GM21528 (cell line): Measurements from ENCODE around the gene SOX13.

ENCODE experiments used
- ATAC-seq: cut with Tn5 transposase; IDR thresholded peaks from one replicate; pipeline ENCODE4 v1.9.1; 2021; ENCODE audit warnings: mild to moderate bottlenecking, moderate library complexity; ENCODE audit not compliant: unreplicated experiment, low FRiP score

Gene SOX13

DNA sequence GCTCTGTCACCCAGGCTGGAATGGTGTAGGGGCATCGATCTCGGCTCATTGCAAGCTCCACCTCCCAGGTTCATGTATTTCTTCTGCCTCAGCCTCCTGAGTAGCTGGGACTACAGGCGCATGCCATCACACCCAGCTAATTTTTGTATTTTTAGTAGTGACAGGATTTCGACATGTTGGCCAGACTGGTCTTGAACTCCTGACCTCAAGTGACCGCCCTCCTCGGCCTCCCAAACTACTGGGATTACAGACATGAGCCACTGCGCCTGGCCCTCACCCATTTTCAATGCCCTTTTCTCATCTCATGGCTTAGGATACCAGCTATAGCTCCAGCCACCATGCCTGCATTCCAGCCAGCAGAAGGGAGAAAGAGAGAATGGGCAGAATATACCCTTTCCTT, 12.9 kb upstream of the SOX13 start:
- no peak for ATAC-seq

DNA sequence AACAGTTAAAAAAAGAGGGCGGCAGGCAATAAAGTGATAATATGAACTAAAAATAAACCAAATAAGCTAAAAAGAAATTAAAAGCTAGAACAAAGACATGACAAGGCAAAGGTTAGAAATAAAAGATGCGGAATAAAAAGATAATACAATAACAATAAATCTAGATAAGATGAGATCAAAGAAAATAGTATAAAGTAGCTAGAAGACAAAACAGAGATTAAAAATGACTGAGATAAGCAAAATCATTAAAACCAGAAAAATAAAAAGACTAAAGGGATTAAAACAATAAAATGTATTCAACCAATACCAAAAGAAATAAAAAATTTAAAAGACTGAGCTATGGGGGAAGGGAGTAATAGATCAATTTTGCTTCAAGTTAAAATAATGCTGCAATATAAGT, 10.8 kb upstream of the SOX13 start:
- no peak for ATAC-seq

DNA sequence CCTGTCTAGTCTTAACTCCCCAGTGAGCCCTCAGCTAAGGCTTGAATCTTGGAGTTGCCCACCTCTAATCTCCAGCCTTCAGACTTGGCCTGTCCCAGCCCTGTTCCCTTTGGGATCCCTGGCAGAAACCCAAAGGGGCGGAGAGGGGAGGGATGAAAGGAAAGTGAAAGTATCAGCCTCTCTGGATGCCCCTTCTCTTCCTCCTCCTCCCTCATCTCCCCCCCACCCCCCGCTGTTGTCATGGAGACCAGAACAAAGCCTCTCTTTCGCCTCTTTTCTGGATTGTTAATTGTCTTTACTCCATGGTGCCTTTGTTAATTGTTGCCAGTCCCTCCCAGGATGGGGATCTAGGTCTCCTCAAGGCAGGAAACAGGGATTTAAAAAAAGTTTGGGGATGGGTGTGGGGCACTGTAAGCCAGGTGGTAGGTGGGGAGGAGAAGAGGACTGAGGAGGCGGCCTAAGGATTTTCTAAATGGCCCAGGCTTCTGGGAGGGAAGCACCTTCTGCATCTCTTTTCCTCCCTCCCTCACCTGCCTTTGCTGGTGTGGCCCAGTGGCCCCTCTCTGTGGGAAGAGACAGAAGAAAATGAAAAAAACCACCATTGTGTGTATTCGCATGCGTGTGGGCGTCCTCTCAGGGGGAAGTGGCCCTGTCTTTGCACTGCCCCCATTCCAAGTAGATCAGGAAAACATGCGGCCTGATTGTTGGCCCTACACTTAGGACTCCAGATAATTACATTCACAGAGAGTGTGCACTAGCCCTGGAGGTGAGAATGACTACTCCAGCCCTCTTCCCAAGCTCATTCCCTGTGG, 7.5 kb upstream of the SOX13 start:
- no peak for ATAC-seq

DNA sequence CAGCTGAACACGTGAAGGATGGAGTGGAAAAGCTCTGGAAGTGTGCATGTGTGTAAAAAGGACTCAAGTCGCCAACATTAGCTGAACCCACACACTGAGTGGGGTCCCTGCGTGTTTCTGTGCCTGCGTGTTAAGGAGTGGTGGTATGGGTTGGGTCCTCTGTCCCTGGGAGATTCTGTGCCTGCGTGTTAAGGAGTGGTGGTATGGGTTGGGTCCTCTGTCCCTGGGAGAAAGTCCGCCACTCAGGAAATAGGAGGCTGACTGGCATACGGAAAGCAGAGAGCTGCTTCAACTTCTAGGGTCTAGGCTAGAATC, 7.0 kb upstream of the SOX13 start:
- no peak for ATAC-seq

DNA sequence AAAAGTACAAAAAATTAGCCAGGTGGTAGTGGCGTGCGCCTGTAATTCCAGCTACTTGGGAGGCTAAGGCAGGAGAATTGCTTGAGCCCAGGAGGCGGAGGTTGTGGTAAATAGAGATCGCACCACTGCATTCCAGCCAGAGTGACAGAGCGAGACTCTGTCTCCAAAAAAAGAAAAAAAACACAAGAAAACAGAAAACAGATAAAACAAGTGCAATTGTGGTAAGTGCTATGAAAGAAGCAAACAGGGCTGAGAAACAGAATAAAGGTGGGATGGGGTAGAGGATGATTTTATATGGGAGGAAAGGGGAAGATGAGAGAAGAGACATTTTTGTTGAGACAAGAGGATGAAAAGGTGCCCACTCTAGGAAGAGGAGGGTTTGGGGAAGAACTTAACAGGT, 5.0 kb upstream of the SOX13 start:
- ATAC-seq = no peak

DNA sequence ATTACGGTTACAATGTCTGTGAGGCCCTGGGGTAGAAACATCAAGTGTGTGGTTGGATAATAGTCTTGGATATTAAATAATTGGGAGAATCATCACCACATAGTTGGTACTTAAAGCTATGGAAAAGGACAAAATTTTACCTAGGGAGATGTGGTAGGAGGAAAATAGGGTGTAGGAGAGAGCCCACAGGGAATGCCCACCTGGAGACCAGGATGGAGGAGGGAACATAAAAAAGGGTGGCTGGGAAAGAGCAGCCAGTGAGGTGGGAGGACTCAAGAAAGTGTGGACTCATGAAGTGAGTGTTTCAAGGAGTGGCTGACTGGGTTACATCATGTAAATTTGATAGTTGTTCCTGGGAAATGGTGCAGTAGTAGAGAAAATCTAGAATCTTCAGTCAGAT, 3.0 kb upstream of the SOX13 start:
- no peak for ATAC-seq

DNA sequence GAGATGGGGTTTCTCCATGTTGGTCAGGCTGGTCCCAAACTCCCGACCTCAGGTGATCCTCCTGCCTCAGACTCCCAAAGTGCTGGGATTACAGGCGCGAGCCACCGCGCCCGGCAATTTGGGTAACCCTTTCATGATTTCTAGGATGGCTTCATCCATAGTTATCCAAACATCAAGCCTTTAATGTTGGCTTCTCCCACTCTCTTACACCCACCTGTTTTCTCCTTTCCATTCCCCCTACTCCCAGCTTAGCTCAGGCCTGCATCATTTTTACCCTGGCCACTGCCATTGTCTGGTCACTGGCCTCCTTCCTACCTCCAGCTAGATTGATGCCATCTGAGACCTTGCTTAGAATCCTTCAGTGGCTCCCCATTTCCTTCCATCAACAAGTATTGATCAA, 2.0 kb upstream of the SOX13 start:
- no peak for ATAC-seq

DNA sequence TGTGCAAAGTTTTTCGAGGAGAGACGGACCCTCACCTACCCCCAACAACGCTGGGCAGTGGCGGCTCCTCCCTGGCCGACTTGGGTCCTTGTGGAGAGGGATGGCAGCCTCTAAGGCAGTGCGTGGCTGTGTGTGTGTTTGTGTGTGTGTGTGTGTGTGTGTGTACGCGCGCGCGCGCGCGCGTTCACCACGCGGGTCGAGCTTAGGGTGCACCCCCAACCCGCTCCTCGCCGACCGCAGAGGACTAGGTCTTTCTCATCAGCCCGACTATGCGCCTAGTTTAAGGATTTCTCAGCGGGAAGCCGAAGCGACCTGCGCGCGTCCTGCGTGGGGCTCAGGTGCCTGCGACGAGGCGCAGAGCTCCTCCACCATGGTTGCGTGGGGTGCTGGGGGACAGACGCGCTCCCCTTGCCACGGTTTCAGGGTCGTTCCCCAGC, 940 bp downstream of the SOX13 start:
- ATAC-seq = no peak

DNA sequence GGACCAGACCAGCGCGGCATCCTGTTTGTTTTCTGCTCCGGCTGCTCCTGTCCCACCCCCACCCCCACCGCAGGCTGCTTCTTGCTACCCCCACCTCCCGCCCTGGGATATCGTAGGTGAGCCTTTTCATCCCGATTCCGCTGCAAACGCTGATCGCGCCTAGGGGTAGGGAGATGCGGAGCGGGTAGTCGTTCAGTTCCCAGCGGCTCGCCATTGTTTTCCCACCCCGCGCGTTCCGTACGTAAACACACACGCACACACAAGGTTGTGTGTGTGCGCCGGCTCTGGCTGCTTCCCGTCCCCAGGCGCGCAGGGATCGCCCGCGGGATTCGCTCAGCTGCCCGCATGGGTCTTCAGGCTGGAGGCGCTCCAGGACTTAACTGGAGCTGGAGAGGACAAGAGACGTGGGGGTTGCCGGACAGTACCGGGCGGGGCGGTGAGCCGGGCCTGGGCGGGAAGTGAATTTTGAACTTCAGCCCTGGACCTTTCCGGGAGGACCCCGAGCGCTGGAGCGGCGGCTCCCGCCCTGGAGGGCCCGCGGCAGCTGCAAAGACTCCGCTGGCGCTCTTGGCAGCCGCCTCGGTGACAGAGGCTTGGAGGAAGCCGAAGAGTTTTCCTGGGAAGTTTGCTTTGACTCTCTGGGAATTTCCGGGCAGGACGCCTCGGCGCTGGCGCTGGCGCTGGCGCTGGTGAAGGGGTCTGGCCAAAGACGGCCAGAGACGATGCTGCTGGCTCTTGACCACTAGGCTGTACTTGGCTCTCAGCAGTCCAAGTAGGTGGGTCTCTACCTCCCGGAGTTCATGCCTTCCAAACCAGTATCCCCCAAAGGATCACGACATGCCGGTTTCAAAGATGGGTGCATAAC, 1.6 kb downstream of the SOX13 start:
- ATAC-seq = no peak

DNA sequence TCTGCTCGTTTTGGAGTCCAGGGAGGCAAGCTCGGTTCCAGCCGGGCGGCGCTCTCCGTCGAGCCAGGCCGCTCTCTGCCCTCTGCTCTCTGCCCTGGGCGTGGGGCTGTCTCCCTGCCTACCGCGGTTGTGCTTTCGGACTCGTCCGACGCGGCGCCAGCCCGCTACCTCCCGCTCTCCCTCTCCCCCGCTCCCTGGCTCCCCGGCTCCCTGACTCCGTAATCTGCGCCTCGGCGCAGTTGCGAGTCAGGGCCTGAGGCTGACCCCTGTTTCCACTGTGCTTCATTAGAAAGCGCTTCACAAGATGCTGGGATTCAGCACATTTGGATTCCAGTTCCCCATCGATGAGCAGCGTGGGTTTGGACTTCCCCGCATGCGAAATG, 2.2 kb downstream of the SOX13 start:
- no peak for ATAC-seq

DNA sequence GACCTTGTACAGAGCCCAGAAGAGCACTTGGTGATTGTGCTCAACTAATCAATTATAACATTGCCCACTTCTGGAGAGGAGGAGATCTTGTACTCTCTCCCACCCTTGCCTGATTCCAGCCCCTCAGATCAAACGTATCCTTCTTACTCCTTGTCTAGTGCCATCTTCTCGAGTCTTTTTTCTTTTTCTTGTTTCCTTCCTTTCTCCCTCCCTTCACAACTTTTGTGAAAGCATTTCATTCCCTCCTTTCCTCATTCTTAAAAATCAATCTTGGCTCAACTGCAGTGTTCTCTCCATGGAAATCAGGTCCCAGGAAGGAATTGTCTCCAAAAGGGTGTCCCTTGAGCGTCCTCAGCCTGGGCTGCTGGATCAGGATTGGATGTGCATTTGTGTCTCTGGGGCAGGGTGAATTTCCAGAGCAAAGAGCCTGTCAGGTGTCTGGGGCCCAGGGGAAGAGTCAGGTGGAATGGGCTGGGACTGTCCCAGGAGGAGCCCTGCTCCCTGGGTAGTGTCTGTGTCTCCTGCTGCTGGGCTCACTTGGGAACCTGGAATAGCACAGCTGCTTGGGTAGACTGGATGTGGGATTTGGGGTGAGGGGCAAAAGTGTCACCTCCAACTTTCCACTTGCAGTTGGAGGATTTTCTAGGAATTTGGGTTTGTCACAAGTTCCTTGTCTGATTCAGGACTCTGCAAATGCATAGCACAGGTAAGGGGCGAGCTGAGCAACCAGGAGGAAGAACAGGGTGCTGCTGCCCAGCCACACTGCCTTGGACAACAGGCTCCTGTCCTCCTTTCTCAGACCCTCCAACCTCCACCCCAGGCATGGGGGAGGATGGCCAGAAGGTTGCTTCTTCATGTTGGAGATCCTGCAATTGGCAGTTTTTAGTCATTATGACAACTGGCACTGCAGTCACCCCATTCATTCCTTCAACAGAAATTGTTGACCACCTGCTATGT, 3.3 kb downstream of the SOX13 start:
- ATAC-seq = no peak

DNA sequence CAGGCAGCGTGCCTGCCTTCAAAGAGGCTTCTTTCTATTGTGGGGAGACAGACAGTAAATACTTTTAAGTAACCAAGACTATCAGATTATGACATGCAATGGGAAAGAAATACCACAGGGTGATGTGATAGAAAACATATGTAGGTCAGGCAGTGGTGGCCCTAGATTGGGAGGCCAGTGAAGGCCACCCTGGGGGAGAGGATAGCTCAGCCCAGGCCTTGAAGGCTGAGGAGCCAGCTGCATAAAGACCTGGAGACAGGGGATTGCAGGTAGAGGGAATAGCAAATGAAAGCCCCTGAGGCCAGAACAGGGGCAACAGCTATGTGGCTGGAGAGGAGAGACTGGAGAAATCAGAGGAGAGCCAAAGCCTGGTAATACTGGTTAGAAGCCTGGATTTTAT, 4.0 kb downstream of the SOX13 start:
- ATAC-seq = no peak

DNA sequence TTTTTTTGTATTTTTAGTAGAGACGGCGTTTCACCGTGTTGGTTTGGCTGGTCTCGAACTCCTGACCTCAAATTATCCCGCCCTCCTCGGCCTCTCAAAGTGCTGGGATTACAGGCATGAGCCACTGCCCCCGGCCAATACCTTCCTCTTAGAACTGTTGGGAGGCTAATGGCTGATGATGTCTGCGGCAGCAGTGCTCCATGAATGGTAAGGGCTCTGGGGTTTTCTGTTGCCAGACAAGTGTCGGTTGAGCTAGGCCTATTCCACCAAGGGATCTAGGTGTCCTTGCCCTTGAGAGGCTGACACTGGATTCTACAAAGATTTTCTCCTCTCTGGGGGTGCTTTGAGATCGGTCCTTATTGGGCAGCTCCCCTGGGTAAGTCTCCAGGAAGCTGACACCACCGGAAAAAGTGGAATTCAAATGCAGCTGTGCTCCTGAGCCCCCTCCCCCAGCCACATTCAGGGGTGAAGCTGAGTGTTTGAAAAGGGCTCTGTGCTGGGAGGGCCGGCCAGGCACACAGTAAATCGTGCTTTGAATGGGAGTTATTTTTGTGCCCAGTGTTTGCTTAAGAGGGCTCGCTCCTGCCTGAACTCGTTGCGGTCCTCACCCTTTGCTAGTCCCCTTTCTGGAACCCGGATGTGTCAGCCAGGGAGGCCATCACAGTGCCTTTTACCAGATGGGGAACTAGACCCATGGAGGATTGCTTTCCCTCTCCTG, 5.2 kb downstream of the SOX13 start:
- ATAC-seq = no peak

DNA sequence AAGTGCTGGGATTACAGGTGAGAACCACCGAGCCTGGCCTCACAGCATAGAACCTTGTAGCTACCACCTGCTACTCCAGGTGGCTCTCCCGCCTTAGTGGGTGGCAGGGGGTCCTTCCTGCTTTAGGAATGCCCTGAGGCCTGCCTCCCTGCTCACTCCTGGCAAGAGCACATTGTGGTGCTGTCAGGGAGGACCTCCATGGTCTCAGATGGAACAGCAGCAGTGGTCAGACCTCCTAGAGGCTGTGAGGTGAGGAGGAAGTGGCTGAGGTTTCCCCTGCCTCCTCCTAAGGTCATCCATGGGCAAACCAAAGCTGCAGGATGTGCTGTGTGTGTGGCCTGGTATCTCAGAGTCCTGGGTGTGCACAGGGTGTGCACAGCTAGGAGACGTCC, 6.7 kb downstream of the SOX13 start:
- no peak for ATAC-seq

DNA sequence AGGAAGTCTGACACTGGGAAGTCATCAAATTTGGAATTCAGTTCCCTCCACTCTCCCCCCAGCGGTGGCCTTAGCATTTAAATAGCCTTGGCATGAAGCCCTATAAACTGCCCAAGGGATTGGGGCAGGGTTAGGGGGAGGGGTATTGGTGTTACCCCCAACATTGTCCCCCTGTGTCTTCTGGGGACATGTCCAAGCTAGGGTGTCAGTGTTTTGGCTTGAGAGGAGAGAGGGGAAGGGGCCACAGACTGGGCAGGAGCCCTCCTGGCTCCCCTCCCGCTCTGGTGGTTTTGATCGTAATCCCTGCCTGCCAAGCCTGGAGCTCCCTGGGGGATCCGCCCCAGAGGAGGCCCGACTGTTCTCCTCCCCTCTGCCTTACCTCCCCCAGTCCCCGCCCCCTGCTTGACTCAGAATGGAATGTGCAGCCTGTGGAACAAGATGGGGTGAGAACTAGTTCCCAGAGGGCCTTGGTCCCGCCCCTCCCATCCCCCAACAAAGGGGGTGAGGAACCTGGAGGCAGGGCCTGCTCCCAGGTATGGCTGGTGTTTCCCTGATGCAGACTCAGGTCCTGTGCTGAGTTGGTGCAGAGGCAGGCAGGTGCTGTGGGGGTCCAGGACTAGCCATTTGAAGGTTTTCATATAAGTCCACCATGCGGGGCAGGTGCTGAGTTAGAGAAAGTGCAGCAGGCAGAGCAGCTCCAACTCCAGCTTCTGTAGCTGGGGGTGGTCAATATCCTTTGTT, 7.4 kb downstream of the SOX13 start:
- no peak for ATAC-seq

DNA sequence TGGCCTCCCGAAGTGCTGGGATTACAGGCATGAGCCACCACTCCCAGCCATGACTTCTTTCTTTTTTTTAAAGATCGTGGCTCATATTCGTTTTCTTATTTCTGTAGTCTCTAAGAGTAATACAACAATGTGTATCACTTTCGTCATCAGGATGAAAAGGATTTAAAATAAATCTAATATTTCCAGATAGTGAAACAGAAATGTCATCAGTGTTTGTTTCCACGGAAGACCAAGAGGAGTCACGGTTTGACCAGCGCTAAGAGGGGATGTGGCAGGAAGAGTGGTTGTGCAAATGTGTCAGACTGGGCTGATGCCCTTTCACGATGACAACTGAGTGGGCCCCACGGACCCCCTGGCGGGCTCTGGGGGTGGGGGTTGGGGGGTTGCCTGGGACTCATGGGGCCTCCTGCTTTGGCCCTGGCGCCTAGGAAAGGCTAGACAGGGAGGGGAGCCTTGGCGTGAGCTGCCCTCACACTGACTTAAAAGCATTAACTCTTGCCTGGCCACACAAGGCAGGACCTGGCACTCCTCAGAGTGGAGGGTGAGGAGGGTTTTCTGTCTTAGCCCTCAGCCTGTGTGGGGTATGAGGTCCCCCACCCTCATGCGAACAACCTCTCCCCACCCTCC, 8.4 kb downstream of the SOX13 start:
- no peak for ATAC-seq

DNA sequence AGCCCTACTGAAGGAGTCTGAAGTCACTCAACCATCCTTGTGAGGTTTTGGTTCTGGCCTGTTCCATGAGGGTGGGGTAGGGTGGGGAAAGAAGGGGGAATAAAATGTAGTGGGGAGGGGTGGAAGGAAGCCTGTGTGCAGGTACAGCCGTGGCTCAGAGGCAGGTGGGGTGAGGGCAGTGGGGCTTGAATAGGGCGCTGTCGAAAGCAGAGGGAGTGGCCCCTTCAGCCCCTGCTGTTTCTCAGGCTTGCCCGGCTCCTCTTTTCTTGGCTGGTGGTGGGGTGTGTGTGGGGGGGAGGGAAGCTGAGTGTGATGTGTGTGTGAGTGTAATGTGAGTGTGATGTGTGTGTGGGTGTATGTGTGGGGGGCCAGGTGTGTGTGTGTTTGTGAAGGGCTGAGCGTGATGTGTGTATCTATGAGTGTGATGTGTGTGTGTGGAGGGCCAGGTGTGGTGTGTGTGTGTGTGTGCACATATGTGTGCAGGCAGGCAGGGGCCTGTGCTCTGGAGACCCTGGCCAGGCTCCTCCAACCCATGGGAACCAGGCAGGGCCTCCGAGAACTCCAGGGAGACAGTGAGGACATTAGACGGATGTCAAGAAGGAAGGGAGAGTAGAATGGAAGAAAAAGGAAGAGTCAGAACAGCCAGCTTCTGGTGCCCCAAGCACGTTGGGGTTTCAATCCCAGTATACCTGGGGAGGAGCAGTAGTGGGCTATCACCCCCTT, 9.0 kb downstream of the SOX13 start:
- ATAC-seq = no peak

DNA sequence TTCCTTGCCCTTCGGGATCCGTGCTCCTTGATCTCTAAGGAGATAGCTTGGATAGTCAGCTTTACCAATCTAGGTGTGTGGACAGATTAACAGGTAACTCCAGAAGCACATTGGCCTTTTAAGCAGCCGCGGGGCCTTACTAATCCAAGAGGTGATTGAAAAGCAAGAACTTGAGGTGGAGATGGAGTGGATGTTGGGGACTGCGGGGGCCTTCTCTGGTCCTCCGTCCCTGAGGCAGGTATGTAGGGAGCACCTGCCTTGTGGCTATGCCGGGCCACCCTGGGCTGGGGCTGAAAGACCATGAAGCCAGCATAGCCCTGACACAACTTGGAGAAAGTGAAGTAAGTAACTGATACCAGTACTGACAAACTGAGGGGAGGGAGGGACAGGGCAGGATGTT, 10.6 kb downstream of the SOX13 start:
- ATAC-seq = no peak
